Neural progenitor cell (in vitro differentiated cells): ENCODE measurements around the gene DNAJB8.

Experiments
- CTCF ChIP-seq: fragments of 200-600 bp; sonication (generic); IDR thresholded peaks from 2 replicates; pipeline ENCODE4 v1.5.1; 2017; ENCODE audit warnings: antibody characterized with exemption, mild to moderate bottlenecking
- EZH2 ChIP-seq: fragments of 200-600 bp; sonication (generic); IDR thresholded peaks from 2 replicates; pipeline ENCODE4 v1.6.1; 2017; ENCODE audit warnings: antibody characterized with exemption, mild to moderate bottlenecking, moderate library complexity
- EZH2phosphoT487 ChIP-seq: fragments of 200-600 bp; sonication (generic); IDR thresholded peaks from 2 replicates; pipeline ENCODE4 v1.6.1; 2017; ENCODE audit warnings: antibody characterized with exemption

- TF ChIP-seq CTCF = no peak
- TF ChIP-seq EZH2 = no peak
- TF ChIP-seq EZH2phosphoT487 = no peak
Measured at GRCh38 chr3:128471110-128471509, 4.4 kb upstream of the DNAJB8 start.
